Endothelial cell of umbilical vein (primary cell): ENCODE results near the gene AMFR.

Experiments used
- EZH2 ChIP-seq: IDR thresholded peaks from 2 replicates; pipeline ENCODE4 v1.6.1; 2012; ENCODE audit warnings: borderline replicate concordance, low read depth, mild to moderate bottlenecking, moderate library complexity, low read length, inconsistent platforms; ENCODE audit not compliant: severe bottlenecking
- TF ChIP-seq, protein P1 (sequence below), 2 donors: IDR thresholded peaks; 1 replicate in 1 of 2; 2 replicates in 1 of 2; pipeline ENCODE4 v1.5.1; 2011; ENCODE audit warnings: low read length in 2 of 2, mild to moderate bottlenecking in 2 of 2, moderate library complexity in 2 of 2, control low read depth in 1 of 2, inconsistent platforms in 1 of 2, low read depth in 1 of 2; ENCODE audit not compliant: insufficient read depth in 1 of 2; ENCODE audit errors: extremely low read depth in 1 of 2

DNA sequence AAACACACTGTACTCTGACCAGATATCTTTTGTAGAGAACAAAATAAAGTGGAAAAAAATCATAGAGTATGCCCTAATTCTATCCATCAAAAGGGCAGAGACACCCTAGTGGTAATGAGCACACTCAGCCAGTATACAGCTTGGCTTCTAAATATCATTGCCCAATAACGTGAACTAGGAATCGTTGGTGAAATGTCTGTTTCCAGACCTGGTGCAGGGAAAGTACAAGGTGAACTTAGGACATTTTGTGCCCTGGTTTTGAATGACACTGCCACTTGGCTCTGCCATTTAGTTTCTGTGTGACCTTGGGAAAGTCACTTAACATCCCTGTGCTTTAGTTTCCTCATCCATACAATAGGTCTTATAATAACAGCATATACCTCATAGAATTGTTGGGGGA is 13.7 kb downstream of the AMFR start:
- TF ChIP-seq, protein P1, sequence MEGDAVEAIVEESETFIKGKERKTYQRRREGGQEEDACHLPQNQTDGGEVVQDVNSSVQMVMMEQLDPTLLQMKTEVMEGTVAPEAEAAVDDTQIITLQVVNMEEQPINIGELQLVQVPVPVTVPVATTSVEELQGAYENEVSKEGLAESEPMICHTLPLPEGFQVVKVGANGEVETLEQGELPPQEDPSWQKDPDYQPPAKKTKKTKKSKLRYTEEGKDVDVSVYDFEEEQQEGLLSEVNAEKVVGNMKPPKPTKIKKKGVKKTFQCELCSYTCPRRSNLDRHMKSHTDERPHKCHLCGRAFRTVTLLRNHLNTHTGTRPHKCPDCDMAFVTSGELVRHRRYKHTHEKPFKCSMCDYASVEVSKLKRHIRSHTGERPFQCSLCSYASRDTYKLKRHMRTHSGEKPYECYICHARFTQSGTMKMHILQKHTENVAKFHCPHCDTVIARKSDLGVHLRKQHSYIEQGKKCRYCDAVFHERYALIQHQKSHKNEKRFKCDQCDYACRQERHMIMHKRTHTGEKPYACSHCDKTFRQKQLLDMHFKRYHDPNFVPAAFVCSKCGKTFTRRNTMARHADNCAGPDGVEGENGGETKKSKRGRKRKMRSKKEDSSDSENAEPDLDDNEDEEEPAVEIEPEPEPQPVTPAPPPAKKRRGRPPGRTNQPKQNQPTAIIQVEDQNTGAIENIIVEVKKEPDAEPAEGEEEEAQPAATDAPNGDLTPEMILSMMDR (IDR thresholded peaks at IDR 0.05; ENCODE audit: extremely low read depth in 1 of 2, insufficient read depth in 1 of 2, low read depth in 1 of 2, low read length in 2 of 2) = no peak
- no peak for TF ChIP-seq EZH2
